Mesothelial cell of epicardium (in vitro differentiated cells): ENCODE measurements around the gene ADAMTS9. TPM values are rescaled to one million over a fixed set of nuclear protein-coding genes. Genes with fewer than 3 reads are reported as not detected.

ENCODE experiments used
- DNase-seq, 2 experiments: peaks; one replicate each; pipeline ENCODE4 v3.0.0; 2021; ENCODE audit warnings: low spot score in 2 of 2; ENCODE audit not compliant: unreplicated experiment in 2 of 2
- H3K27ac Mint-ChIP-seq: 2 replicates; pipeline ENCODE4 v1.8.0; 2021; ENCODE audit warnings: mixed read lengths
- H3K27me3 Mint-ChIP-seq: 2 replicates; pipeline ENCODE4 v1.8.0; 2021; ENCODE audit warnings: low read depth, mixed read lengths
- H3K36me3 Mint-ChIP-seq: 2 replicates; pipeline ENCODE4 v1.8.0; 2021; ENCODE audit warnings: mixed read lengths
- H3K4me1 Mint-ChIP-seq: 2 replicates; pipeline ENCODE4 v1.8.0; 2021; ENCODE audit warnings: mixed read lengths
- H3K4me3 Mint-ChIP-seq: 2 replicates; pipeline ENCODE4 v1.8.0; 2021; ENCODE audit warnings: mild to moderate bottlenecking, moderate library complexity, mixed read lengths
- H3K9me3 Mint-ChIP-seq: 2 replicates; pipeline ENCODE4 v1.8.0; 2021; ENCODE audit warnings: mixed read lengths
- total RNA-seq: library from RNA; stranded (reverse); gene quantifications from 3 replicates; pipeline ENCODE4 v1.2.1, GENCODE V29; 2021
- TF ChIP-seq, protein P1 (sequence below): fragments of 200-600 bp; sonication (generic); IDR thresholded peaks from one replicate; pipeline ENCODE4 v1.5.0; 2021; ENCODE audit warnings: antibody characterized with exemption; ENCODE audit not compliant: unreplicated experiment

Gene ADAMTS9
- total RNA-seq, 1 donor from 2014 or later = 127 TPM

DNA sequence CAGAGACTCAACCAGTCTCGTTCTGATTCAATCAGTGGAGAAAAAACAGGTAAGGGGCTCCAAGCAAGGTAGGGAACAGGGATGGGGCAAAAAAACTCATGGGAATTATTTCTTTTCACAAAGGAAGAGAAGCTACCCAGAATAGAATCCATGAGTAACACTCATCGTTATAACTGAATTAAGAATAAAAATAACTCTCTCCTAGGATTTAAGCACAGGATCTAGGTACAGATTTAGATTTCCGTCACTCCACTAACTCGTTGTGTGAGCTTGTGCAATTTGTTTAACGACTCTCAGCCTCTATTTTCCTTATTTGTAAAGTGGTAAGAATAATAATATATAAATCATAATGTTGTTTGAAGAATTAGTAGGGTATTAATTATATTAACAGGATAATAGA lies 68.6 kb downstream of the ADAMTS9 start:
- no peak overlapping the region for H3K4me3 Mint-ChIP-seq
- TF ChIP-seq, protein P1, sequence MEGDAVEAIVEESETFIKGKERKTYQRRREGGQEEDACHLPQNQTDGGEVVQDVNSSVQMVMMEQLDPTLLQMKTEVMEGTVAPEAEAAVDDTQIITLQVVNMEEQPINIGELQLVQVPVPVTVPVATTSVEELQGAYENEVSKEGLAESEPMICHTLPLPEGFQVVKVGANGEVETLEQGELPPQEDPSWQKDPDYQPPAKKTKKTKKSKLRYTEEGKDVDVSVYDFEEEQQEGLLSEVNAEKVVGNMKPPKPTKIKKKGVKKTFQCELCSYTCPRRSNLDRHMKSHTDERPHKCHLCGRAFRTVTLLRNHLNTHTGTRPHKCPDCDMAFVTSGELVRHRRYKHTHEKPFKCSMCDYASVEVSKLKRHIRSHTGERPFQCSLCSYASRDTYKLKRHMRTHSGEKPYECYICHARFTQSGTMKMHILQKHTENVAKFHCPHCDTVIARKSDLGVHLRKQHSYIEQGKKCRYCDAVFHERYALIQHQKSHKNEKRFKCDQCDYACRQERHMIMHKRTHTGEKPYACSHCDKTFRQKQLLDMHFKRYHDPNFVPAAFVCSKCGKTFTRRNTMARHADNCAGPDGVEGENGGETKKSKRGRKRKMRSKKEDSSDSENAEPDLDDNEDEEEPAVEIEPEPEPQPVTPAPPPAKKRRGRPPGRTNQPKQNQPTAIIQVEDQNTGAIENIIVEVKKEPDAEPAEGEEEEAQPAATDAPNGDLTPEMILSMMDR = no peak
- no peak for DNase-seq
- H3K36me3 Mint-ChIP-seq = peaks cover 60% of the 10 kb centered on the region
- no peaks in the 10 kb centered on the region for H3K27me3 Mint-ChIP-seq
- peaks cover under 1% of the 10 kb centered on the region for H3K4me1 Mint-ChIP-seq
- peaks cover 14% of the 10 kb centered on the region for H3K9me3 Mint-ChIP-seq
- H3K27ac Mint-ChIP-seq = no peak overlapping the region

DNA sequence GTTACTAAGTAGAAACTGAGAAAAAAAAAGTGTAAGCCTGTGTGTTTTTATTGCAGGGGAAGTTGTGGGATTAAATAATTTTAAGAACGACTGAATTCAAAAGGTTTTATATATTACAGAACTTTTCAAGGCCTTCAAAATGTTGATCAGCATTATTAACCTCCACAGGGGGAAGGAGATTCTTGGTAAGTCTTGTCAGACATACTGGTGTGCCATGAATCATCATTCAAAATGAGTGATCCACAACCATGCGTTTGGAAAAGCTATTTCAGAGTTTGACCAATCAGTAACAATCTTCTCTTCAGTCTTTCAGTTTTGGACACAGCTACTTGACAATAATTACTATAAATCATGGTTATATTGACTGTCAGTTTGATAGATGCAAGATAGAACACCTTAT lies 70.2 kb downstream of the ADAMTS9 start:
- Mint-ChIP-seq H3K36me3 (peaks cover 47% of the 10 kb centered on the region), H3K9me3 (peaks cover 9% of the 10 kb centered on the region)

DNA sequence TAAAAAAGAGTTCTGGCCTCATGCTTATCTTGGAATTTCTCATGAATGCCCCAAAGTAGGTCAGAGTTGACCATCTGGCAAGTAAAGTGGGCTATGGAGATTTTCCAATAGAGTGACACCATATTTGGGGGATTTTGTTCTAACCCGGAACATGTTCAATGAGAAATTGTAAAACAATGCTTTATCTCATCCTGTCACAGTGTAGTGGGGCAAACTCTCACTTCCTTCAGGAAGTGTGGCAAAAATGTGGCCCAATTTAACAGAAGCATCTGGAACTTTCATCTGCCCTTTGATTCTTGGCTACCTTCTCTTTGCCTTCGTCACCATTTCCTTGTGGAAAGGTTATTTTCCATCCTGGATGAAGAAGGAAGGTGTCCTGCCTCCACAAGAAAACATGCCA lies 70.8 kb downstream of the ADAMTS9 start:
- Mint-ChIP-seq H3K27me3 (no peaks in the 10 kb centered on the region), H3K4me3 (no peak overlapping the region), H3K36me3 (peaks cover 41% of the 10 kb centered on the region), H3K27ac (no peak overlapping the region), H3K4me1 (peaks cover 20% of the 10 kb centered on the region), H3K9me3 (peaks cover 9% of the 10 kb centered on the region)
- no peak for DNase-seq
- TF ChIP-seq, protein P1 = no peak

More for the DNA sequence above, 70.2 kb downstream of the ADAMTS9 start:
- no peak for DNase-seq
- TF ChIP-seq, protein P1 = no peak
- Mint-ChIP-seq H3K27me3 (no peaks in the 10 kb centered on the region), H3K4me1 (peaks cover 15% of the 10 kb centered on the region), H3K27ac (no peak overlapping the region), H3K4me3 (no peak overlapping the region)

DNA sequence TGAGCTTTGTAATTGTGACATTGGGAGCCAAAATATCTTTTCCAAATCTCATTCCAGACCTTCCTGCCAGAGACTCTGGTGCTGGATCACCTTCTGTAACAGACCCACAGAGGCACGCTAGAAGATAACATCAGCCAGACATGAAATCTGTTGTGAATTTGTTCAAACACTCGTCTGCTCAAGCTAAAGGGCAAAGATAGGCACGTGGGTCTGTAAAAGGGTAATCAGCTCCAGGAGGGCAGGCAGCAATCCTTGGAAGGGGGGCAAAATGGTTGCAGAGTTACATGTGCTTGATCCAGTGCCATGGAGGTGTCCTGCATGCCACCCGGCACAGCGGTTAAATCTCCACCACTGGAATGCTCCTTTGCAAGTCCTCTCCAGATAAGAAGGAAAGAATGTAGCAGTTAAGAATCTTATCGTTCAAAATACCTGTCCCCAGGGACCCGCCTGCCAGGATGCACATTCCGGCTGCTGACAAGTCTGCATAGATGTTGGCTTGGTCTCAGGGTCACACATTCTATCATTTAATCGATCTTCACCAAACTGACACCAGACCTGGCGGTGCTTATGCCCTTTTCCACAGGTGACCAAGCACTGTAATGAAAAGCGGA lies 74.8 kb downstream of the ADAMTS9 start:
- Mint-ChIP-seq H3K27ac (peak overlapping the region; percentile 31), H3K4me1 (peaks cover 20% of the 10 kb centered on the region), H3K27me3 (no peaks in the 10 kb centered on the region), H3K4me3 (no peak overlapping the region), H3K9me3 (no peaks in the 10 kb centered on the region), H3K36me3 (peaks cover 46% of the 10 kb centered on the region)
- TF ChIP-seq, protein P1 = no peak
- peak in 1 of 2 experiments; percentile 22 for DNase-seq

DNA sequence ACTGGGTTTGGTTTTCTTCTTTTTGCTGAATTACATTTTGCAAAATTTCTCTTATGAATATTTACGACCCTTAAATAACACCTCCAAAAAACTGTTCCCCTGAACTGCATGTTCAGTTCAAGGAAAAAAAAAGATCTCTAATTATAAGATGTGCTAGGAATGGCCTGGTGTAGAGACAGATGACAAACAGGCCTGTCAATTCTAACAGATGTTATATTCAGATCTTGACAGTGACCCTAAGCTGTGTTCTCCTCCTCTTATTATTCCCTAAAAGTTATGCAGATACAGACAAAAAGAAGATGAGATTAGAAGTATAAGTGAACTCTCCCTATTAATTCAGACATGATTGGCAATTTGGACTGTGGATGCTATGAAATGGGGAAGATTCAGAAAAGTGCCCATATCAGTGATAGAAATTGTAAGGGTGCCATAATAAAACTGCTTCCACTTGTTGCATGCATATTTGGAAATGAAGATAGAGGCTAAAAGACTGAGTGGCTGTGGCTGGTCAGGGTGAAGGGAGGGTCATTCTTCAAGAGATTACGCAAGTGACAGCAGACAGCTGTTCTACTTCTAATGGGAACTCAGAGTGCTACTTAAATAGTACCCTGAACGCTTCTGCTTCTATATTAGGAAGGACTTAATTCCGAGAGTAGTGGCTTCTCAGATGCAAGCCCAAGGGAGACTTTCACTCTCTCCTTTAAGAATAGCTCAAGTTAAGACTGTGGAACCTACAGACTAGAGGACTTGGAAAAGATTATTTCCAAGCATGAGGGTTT lies 75.5 kb downstream of the ADAMTS9 start:
- Mint-ChIP-seq H3K9me3 (no peaks in the 10 kb centered on the region), H3K27ac (peak overlapping the region; percentile 31), H3K36me3 (peaks cover 49% of the 10 kb centered on the region), H3K4me3 (no peak overlapping the region), H3K27me3 (no peaks in the 10 kb centered on the region), H3K4me1 (peaks cover 20% of the 10 kb centered on the region)
- no peak for DNase-seq
- TF ChIP-seq, protein P1 = no peak
